H1 (cell line): ENCODE results near the gene SLC17A1. TPM values are rescaled to one million over a fixed set of nuclear protein-coding genes. Genes with fewer than 3 reads are reported as not detected.

Source experiments
- CTCF ChIA-PET: fragments of 300-600 bp; sonication (Branson Sonifier 250); formaldehyde crosslinking; loops from one replicate; lab custom pipeline; 2021; ENCODE audit not compliant: partially characterized antibody; lab: Charles Lee
- POLR2A ChIA-PET: fragments of 300-600 bp; sonication (Branson Sonifier 250); formaldehyde crosslinking; loops from one replicate; lab custom pipeline; 2021; ENCODE audit warnings: inconsistent platforms; ENCODE audit not compliant: partially characterized antibody; lab: Charles Lee
- DNase-seq, 2 experiments: peaks; one replicate each; pipeline versions ENCODE4 v3.0.0 to v3.0.0-alpha.2; 2010 to 2022; ENCODE audit warnings: low spot score in 2 of 2, low read depth in 1 of 2, mixed read lengths in 1 of 2
- FAIRE-seq: peaks from 2 replicates; lab custom pipeline; 2011; peaks lifted over from hg19 to GRCh38; lab: Jason Lieb, UNC
- H2AFZ ChIP-seq: 2 replicates; pipeline ENCODE4 v1.8.1; 2012; ENCODE audit warnings: low read length, inconsistent platforms
- H2AK5ac ChIP-seq: 2 replicates; pipeline ENCODE4 v1.6.1; 2013; ENCODE audit warnings: low read depth, low read length
- H2BK120ac ChIP-seq: replicated peaks from 2 replicates; pipeline ENCODE3; 2013; ENCODE audit warnings: low read depth, low read length, inconsistent platforms
- H2BK12ac ChIP-seq: 2 replicates; pipeline ENCODE4 v1.6.1; 2013; ENCODE audit warnings: low read depth, low read length
- H2BK15ac ChIP-seq: 2 replicates; pipeline ENCODE4 v1.6.1; 2013; ENCODE audit warnings: low read length
- H2BK20ac ChIP-seq: 2 replicates; pipeline ENCODE4 v1.6.1; 2013; ENCODE audit warnings: low read length
- H2BK5ac ChIP-seq: 2 replicates; pipeline ENCODE4 v1.6.1; 2013; ENCODE audit warnings: low read depth, low read length
- H3K14ac ChIP-seq: 2 replicates; pipeline ENCODE4 v1.6.1; 2013; ENCODE audit warnings: inconsistent platforms; ENCODE audit not compliant: insufficient read length
- H3K18ac ChIP-seq: 2 replicates; pipeline ENCODE4 v1.6.1; 2013; ENCODE audit warnings: low read length; ENCODE audit errors: extremely low read depth
- H3K23ac ChIP-seq: 2 replicates; pipeline ENCODE4 v1.6.1; 2013; ENCODE audit warnings: inconsistent platforms; ENCODE audit not compliant: insufficient read length
- H3K23me2 ChIP-seq: 2 replicates; pipeline ENCODE4 v1.6.1; 2013; ENCODE audit warnings: low read depth, low read length
- H3K27ac ChIP-seq: 2 replicates; pipeline ENCODE4 v1.6.1; 2011; ENCODE audit warnings: low read depth, low read length, inconsistent platforms
- H3K27me3 ChIP-seq, 4 experiments: replicated peaks in 1 of 4; 1 replicate in 1 of 4; 2 replicates in 3 of 4; pipeline versions ENCODE4 v1.6.1 to v1.8.1; 2011 to 2013; ENCODE audit warnings: low read length in 3 of 4, mild to moderate bottlenecking in 3 of 4, inconsistent platforms in 2 of 4, mixed read lengths in 2 of 4, moderate library complexity in 1 of 4; ENCODE audit not compliant: control insufficient read depth in 3 of 4, insufficient read depth in 3 of 4; ENCODE audit errors: extremely low read depth in 1 of 4
- H3K36me3 ChIP-seq, 4 experiments: 2 replicates each; pipeline versions ENCODE4 v1.6.1 to v1.8.1; 2011 to 2013; ENCODE audit warnings: mild to moderate bottlenecking in 4 of 4, low read length in 3 of 4, moderate library complexity in 2 of 4, control low read depth in 1 of 4, inconsistent platforms in 1 of 4; ENCODE audit not compliant: insufficient read depth in 4 of 4, control insufficient read depth in 2 of 4
- H3K4ac ChIP-seq: replicated peaks from 2 replicates; pipeline ENCODE3; 2013; ENCODE audit warnings: low read length, low read depth, mixed read lengths, inconsistent platforms; ENCODE audit not compliant: insufficient read length
- H3K4me1 ChIP-seq, 4 experiments: replicated peaks in 1 of 4; 1 replicate in 1 of 4; 2 replicates in 3 of 4; pipeline versions ENCODE4 v1.6.1 to v1.8.1; 2011 to 2013; ENCODE audit warnings: low read length in 3 of 4, inconsistent platforms in 2 of 4, mixed read lengths in 1 of 4; ENCODE audit not compliant: insufficient read depth in 4 of 4, control insufficient read depth in 3 of 4
- H3K4me2 ChIP-seq, 2 experiments: 2 replicates each; pipeline versions ENCODE4 v1.6.1 to v1.8.1; 2011 to 2013; ENCODE audit warnings: low read depth in 2 of 2, low read length in 2 of 2, control low read depth in 1 of 2, inconsistent platforms in 1 of 2, mild to moderate bottlenecking in 1 of 2; ENCODE audit not compliant: insufficient read depth in 1 of 2
- H3K4me3 ChIP-seq, 4 experiments: fragments of 200-600, 300-600 bp in 1 of 4; sonication (generic), shearing (Covaris generic), sonication (Bioruptor Twin) in 1 of 4; 2 replicates each; pipeline versions ENCODE4 v1.5.1 to v1.8.1; 2011 to 2016; ENCODE audit warnings: low read length in 4 of 4, low read depth in 3 of 4, control low read depth in 2 of 4, inconsistent platforms in 2 of 4, mild to moderate bottlenecking in 2 of 4, mixed read lengths in 1 of 4, moderate library complexity in 1 of 4; ENCODE audit not compliant: insufficient read depth in 2 of 4; ENCODE audit errors: extremely low read depth in 1 of 4
- H3K56ac ChIP-seq: replicated peaks from 2 replicates; pipeline ENCODE3; 2013; ENCODE audit warnings: low read depth, mild to moderate bottlenecking, mixed read lengths, low read length, inconsistent platforms; ENCODE audit not compliant: insufficient read length
- H3K79me1 ChIP-seq: 2 replicates; pipeline ENCODE4 v1.6.1; 2013; ENCODE audit warnings: low read depth, low read length, control low read depth
- H3K79me2 ChIP-seq, 2 experiments: 2 replicates each; pipeline versions ENCODE4 v1.6.1 to v1.8.1; 2012 to 2013; ENCODE audit warnings: low read length in 2 of 2, mild to moderate bottlenecking in 2 of 2, inconsistent platforms in 1 of 2; ENCODE audit not compliant: insufficient read depth in 2 of 2, control insufficient read depth in 1 of 2
- H3K9ac ChIP-seq, 4 experiments: replicated peaks in 1 of 4; 1 replicate in 1 of 4; 2 replicates in 3 of 4; pipeline versions ENCODE4 v1.6.1 to v1.8.1; 2011 to 2013; ENCODE audit warnings: low read depth in 3 of 4, low read length in 3 of 4, control low read depth in 2 of 4, mild to moderate bottlenecking in 2 of 4, moderate library complexity in 2 of 4, inconsistent platforms in 1 of 4; ENCODE audit errors: extremely low read depth in 1 of 4
- H3K9me3 ChIP-seq, 2 experiments: 2 replicates each; pipeline versions ENCODE4 v1.6.1 to v1.8.1; 2012 to 2013; ENCODE audit warnings: mild to moderate bottlenecking in 2 of 2, moderate library complexity in 2 of 2, control low read depth in 1 of 2, inconsistent platforms in 1 of 2, low read depth in 1 of 2, low read length in 1 of 2, mixed read lengths in 1 of 2; ENCODE audit not compliant: insufficient read depth in 2 of 2
- H4K20me1 ChIP-seq, 2 experiments: replicated peaks in 1 of 2; 2 replicates each; pipeline versions ENCODE3 to v1.8.1; 2011 to 2013; ENCODE audit warnings: inconsistent platforms in 2 of 2, low read length in 2 of 2, mild to moderate bottlenecking in 1 of 2; ENCODE audit not compliant: insufficient read depth in 2 of 2, control insufficient read depth in 1 of 2
- H4K5ac ChIP-seq: 2 replicates; pipeline ENCODE4 v1.6.1; 2013; ENCODE audit warnings: low read length, low read depth, mixed read lengths, inconsistent platforms; ENCODE audit not compliant: insufficient read length
- H4K8ac ChIP-seq: 2 replicates; pipeline ENCODE4 v1.8.0; 2013; ENCODE audit warnings: mild to moderate bottlenecking, moderate library complexity, low read length, inconsistent platforms; ENCODE audit not compliant: insufficient read depth; ENCODE audit errors: extremely low read depth
- H4K91ac ChIP-seq: replicated peaks from 2 replicates; pipeline ENCODE3; 2013; ENCODE audit warnings: low read length, mixed read lengths, inconsistent platforms; ENCODE audit not compliant: insufficient read length
- BRCA1 ChIP-seq: IDR thresholded peaks from 2 replicates; pipeline ENCODE4 v1.6.1; 2012; ENCODE audit warnings: low read depth, low read length, improper control_type of control experiment
- CEBPB ChIP-seq: IDR thresholded peaks from 2 replicates; pipeline ENCODE4 v1.6.1; 2012; ENCODE audit warnings: low read depth, low read length
- CREB1 ChIP-seq: IDR thresholded peaks from 2 replicates; pipeline ENCODE4 v1.6.1; 2012; ENCODE audit warnings: inconsistent platforms
- EP300 ChIP-seq, 2 experiments: IDR thresholded peaks; 1 replicate in 1 of 2; 2 replicates in 1 of 2; pipeline ENCODE4 v1.6.1; 2011 to 2012; ENCODE audit warnings: low read depth in 2 of 2, low read length in 2 of 2, mild to moderate bottlenecking in 2 of 2, borderline replicate concordance in 1 of 2, inconsistent platforms in 1 of 2, moderate library complexity in 1 of 2
- EZH2 ChIP-seq: fragments of 200-600 bp; sonication (generic); IDR thresholded peaks from 2 replicates; pipeline ENCODE4 v1.7.1; 2012; ENCODE audit warnings: low read depth, mild to moderate bottlenecking, moderate library complexity, low read length, inconsistent platforms; ENCODE audit not compliant: severe bottlenecking
- HDAC2 ChIP-seq, 2 experiments: fragments of 300-600 bp in 1 of 2; sonication (generic) in 1 of 2; IDR thresholded peaks; 2 replicates each; pipeline ENCODE4 v1.6.1; 2011 to 2012; ENCODE audit warnings: low read depth in 2 of 2, low read length in 2 of 2, mild to moderate bottlenecking in 2 of 2, moderate library complexity in 2 of 2, borderline replicate concordance in 1 of 2, inconsistent platforms in 1 of 2
- KDM5A ChIP-seq: fragments of 200-600 bp; IDR thresholded peaks from 2 replicates; pipeline ENCODE4 v1.7.1; 2012; ENCODE audit warnings: mild to moderate bottlenecking, low read length, inconsistent platforms, mixed read lengths
- RNF2 ChIP-seq: fragments of 200-900, 300-1000 bp; sonication (generic); IDR thresholded peaks from 2 replicates; pipeline ENCODE4 v1.7.1; 2016; ENCODE audit warnings: borderline replicate concordance, low read depth, mild to moderate bottlenecking, antibody characterized with exemption, low read length; ENCODE audit not compliant: poor library complexity, severe bottlenecking; ENCODE audit errors: missing control alignments
- SAP30 ChIP-seq: fragments of 300-600 bp; sonication (generic); IDR thresholded peaks from 2 replicates; pipeline ENCODE4 v1.7.1; 2012; ENCODE audit warnings: low read length, moderate library complexity, mild to moderate bottlenecking, inconsistent platforms; ENCODE audit not compliant: insufficient read depth, insufficient replicate concordance
- SIX5 ChIP-seq: IDR thresholded peaks from 2 replicates; pipeline ENCODE4 v1.6.1; 2011; ENCODE audit warnings: mild to moderate bottlenecking, low read depth, low read length
- SP2 ChIP-seq: IDR thresholded peaks from 2 replicates; pipeline ENCODE4 v1.6.1; 2012; ENCODE audit warnings: mild to moderate bottlenecking, low read length, inconsistent platforms
- SRF ChIP-seq: IDR thresholded peaks from 2 replicates; pipeline ENCODE4 v1.6.1; 2011; ENCODE audit warnings: mild to moderate bottlenecking, low read depth, low read length, moderate library complexity
- SUZ12 ChIP-seq: fragments of 200-600 bp; sonication (generic); IDR thresholded peaks from 2 replicates; pipeline ENCODE4 v1.6.1; 2012; ENCODE audit warnings: mild to moderate bottlenecking, inconsistent platforms, low read length, moderate library complexity, mixed read lengths
- WGBS, 2 experiments: shearing (Covaris generic) in 1 of 2; methylation state at CpG; one replicate each; pipeline versions ENCODE4 v1.1.6 to v1.1.7; 2013 to 2015; ENCODE audit warnings: low lambda C conversion rate in 2 of 2, mixed read lengths in 2 of 2, inconsistent platforms in 1 of 2, low coverage in 1 of 2, missing lambda C conversion rate in 1 of 2; ENCODE audit not compliant: insufficient replicate concordance in 2 of 2, insufficient coverage in 1 of 2, insufficient read length in 1 of 2; ENCODE audit errors: extremely low coverage in 1 of 2, missing lambda C conversion rate in 1 of 2; 5-methylcytosine and 5-hydroxymethylcytosine counted together
- polyA plus RNA-seq, 7 experiments: library from polyadenylated mRNA; depleted of rRNA in 3 of 7; stranded (reverse) in 5 of 7; unstranded in 2 of 7; fragments of >200 nt in 5 of 7; fragments of 200-250 nt in 2 of 7; gene quantifications; 1 replicate in 5 of 7; 2 replicates in 1 of 7; 4 replicates in 1 of 7; pipeline versions ENCODE4 v1.2.1 to v1.2.3, GENCODE V29; 2011 to 2013; ENCODE audit warnings: missing spikeins in 2 of 7, mixed read lengths in 2 of 7
- total RNA-seq: library from RNA; stranded (reverse); fragmentation: NEBNext Ultra II Directional; extraction: Animal tissue kit (Norgen Biotek cat#: 25700); gene quantifications from 2 replicates; pipeline ENCODE4 v1.2.1, GENCODE V29; 2021

SLC17A1 gene
- total and polyA plus RNA-seq, 2 of the 8 experiments (the other 6 are each of a cell fraction or from before 2014, with no cell fraction given) = not detected

- H2BK20ac ChIP-seq = no peak overlapping the region
- H3K4me3 ChIP-seq = no peak overlapping the region
- H4K91ac ChIP-seq = no peak overlapping the region
- 96% methylated on average over 2 of the region's 2 CpGs; no CpG with 5 or more reads in 1 of the 2 experiments for WGBS, 2 experiments
- H3K14ac ChIP-seq = no peak overlapping the region
- no peak overlapping the region for H3K23ac ChIP-seq
- no peak overlapping the region for H3K18ac ChIP-seq
- H3K79me2 ChIP-seq = no peaks in the 10 kb centered on the region
- POLR2A ChIA-PET = no interaction called here
- H4K5ac ChIP-seq = no peak overlapping the region
- no peak overlapping the region for H3K4me2 ChIP-seq
- H3K27me3 ChIP-seq = no peaks in the 10 kb centered on the region
- no peak overlapping the region for H2AFZ ChIP-seq
- FAIRE-seq (no peak), DNase-seq (no peak)
- no peak overlapping the region for H2AK5ac ChIP-seq
- H4K8ac ChIP-seq = no peak overlapping the region
- no peak overlapping the region for H3K9ac ChIP-seq
- H2BK5ac ChIP-seq = no peak overlapping the region
- no peak overlapping the region for H2BK120ac ChIP-seq
- H3K9me3 ChIP-seq = no peaks in the 10 kb centered on the region
- H3K27ac ChIP-seq = no peak overlapping the region
- no peaks in the 10 kb centered on the region for H4K20me1 ChIP-seq
- CTCF ChIA-PET = interaction anchor here (1.1 kb wide), 1 partner anchor 63 kb away, joined by 3 read pairs; no protein-coding TSS in a partner anchor
- no peaks in the 10 kb centered on the region for H3K4me1 ChIP-seq
- no peak overlapping the region for H3K56ac ChIP-seq
- no peaks in the 10 kb centered on the region for H3K23me2 ChIP-seq
- no peak overlapping the region for H2BK12ac ChIP-seq
- H2BK15ac ChIP-seq = no peak overlapping the region
- H3K4ac ChIP-seq = no peak overlapping the region
- H3K79me1 ChIP-seq = no peaks in the 10 kb centered on the region
- H3K36me3 ChIP-seq = no peaks in the 10 kb centered on the region
- no peak for TF ChIP-seq SRF
- TF ChIP-seq SAP30 = no peak
- no peak for TF ChIP-seq CEBPB
- TF ChIP-seq BRCA1 = no peak
- TF ChIP-seq KDM5A = no peak
- no peak for TF ChIP-seq HDAC2 (IDR thresholded peaks at IDR 0.05; ENCODE audit: borderline replicate concordance in 1 of 2, low read depth in 2 of 2, low read length in 2 of 2)
- no peak for TF ChIP-seq SUZ12
- TF ChIP-seq EZH2 = no peak
- no peak for TF ChIP-seq RNF2
- no peak for TF ChIP-seq EP300 (IDR thresholded peaks at IDR 0.05; ENCODE audit: borderline replicate concordance in 1 of 2, low read depth in 2 of 2, low read length in 2 of 2)
- no peak for TF ChIP-seq SP2
- TF ChIP-seq CREB1 = no peak
- TF ChIP-seq SIX5 = no peak
These were observed 27.0 kb downstream of the SLC17A1 start for GRCh38 chr6:25804804-25805203.
